NT2/D1 (cell line): ENCODE results near the gene FANCD2.

Experiments
- SUZ12 ChIP-seq: IDR thresholded peaks from 2 replicates; pipeline ENCODE4 v1.6.1; 2011; ENCODE audit not compliant: insufficient read length, insufficient read depth; ENCODE audit errors: extremely low read depth
- YY1 ChIP-seq: IDR thresholded peaks from 2 replicates; pipeline ENCODE4 v1.6.1; 2011; ENCODE audit not compliant: insufficient read length, insufficient read depth

DNA sequence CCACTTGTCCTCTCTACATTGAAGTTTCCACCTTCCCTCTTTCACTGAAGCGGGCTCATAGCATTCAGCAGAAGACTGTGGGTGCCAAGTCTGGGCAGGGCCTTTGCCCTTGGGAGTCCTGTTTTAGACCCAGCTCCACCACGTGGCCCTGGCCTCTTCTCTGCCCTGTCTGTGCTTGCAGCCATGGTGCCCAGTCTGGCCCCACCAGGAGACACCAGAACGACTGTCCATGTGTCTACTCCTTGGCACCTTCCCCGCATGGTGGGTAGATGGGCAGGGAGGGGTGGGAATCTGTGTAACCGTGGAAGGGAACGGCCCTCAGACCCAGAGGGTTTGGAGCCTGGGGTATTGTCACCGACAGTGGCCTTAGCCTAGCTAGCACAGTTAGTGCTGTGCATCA lies 21.7 kb upstream of the FANCD2 start:
- TF ChIP-seq YY1 = no peak
- no peak for TF ChIP-seq SUZ12
